Pulmonary artery endothelial cell (primary cell): ENCODE results near the gene RAB33A. TPM values are rescaled to one million over a fixed set of nuclear protein-coding genes. Genes with fewer than 3 reads are reported as not detected.
"Not testable (repeated sequence)": the region's sequence is repeated elsewhere in the genome, so short reads cannot be mapped to it uniquely, and the experiment has no call there.

Experiments used
- DNase-seq: peaks from one replicate; pipeline ENCODE4 v3.0.0-alpha.2; 2011; ENCODE audit warnings: low read depth, low spot score
- total RNA-seq: library from RNA; depleted of rRNA; stranded (reverse); fragments of >200 nt; gene quantifications from 2 replicates; pipeline ENCODE4 v1.2.3, GENCODE V29; 2014

Gene RAB33A
- total RNA-seq, 1 donor from 2014 or later = 0.59 TPM

DNA sequence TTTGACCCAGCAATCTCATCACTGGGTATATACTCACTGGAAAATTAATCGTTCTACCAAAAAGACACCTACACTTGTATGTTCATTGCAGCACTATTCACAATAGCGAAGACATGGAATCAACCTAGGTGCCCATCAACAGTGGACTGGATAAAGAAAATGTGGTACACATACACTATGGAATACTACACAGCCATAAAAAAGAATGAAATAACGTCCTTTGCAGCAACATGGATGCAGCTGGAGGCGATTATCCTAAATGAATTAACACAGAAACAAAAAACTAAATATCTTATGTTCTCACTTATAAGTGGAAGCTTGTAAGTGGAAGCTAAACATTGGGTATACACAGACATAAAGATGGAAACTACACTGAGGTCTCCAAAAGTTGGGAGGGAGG is 59.4 kb downstream of the RAB33A start:
- DNase-seq = not testable (repeated sequence)

Other genes with a start within 250 kb of the RAB33A start
- 1.4 and 2.0 TPM in 2 replicates for gene BCORL1, start 189.3 kb upstream of the RAB33A start, total RNA-seq
- 11.8 and 15.0 TPM in 2 replicates for gene ELF4, start 61.5 kb upstream of the RAB33A start, total RNA-seq
- 29.9 and 31.9 TPM in 2 replicates for gene AIFM1, start 6.1 kb upstream of the RAB33A start, total RNA-seq
- gene ZNF280C, start 96.9 kb downstream of the RAB33A start, total RNA-seq = 2.3 and 2.7 TPM in 2 replicates
- 9.7 and 9.8 TPM in 2 replicates for gene SLC25A14, start 168.0 kb downstream of the RAB33A start, total RNA-seq
- not detected in 2 replicates for gene GPR119, start 213.7 kb downstream of the RAB33A start, total RNA-seq
- 25.5 and 30.2 TPM in 2 replicates for gene RBMX2, start 230.0 kb downstream of the RAB33A start, total RNA-seq